B cell (primary cell): Measurements from ENCODE around the gene ADAR.

Experiments
- CTCF ChIP-seq: fragments of 200-600 bp; IDR thresholded peaks from one replicate; pipeline ENCODE4 v1.8.0; 2022; ENCODE audit warnings: antibody characterized with exemption, mild to moderate bottlenecking
- EZH2 ChIP-seq: IDR thresholded peaks from 2 replicates; pipeline ENCODE4 v1.6.1; 2012; ENCODE audit warnings: borderline replicate concordance, low read depth, mild to moderate bottlenecking, moderate library complexity, low read length; ENCODE audit not compliant: insufficient read depth, poor library complexity, severe bottlenecking

GRCh38 chr1:154614247-154614646, 6.3 kb upstream of the ADAR start:
- no peak for TF ChIP-seq CTCF
- no peak for TF ChIP-seq EZH2
